ENCODE results near the gene GPR39.

- TF ChIP-seq POLR2A (IDR thresholded peaks at IDR 0.05) = no peak
- TF ChIP-seq, protein P1, sequence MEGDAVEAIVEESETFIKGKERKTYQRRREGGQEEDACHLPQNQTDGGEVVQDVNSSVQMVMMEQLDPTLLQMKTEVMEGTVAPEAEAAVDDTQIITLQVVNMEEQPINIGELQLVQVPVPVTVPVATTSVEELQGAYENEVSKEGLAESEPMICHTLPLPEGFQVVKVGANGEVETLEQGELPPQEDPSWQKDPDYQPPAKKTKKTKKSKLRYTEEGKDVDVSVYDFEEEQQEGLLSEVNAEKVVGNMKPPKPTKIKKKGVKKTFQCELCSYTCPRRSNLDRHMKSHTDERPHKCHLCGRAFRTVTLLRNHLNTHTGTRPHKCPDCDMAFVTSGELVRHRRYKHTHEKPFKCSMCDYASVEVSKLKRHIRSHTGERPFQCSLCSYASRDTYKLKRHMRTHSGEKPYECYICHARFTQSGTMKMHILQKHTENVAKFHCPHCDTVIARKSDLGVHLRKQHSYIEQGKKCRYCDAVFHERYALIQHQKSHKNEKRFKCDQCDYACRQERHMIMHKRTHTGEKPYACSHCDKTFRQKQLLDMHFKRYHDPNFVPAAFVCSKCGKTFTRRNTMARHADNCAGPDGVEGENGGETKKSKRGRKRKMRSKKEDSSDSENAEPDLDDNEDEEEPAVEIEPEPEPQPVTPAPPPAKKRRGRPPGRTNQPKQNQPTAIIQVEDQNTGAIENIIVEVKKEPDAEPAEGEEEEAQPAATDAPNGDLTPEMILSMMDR (IDR thresholded peaks at IDR 0.05) = no peak
Measured at GRCh38 chr2:132618734-132619133, 202.1 kb downstream of the GPR39 start.

All from upper lobe of left lung (tissue), 4 donors.